Measurements from ENCODE around the gene MRPL34.

Gene MRPL34

DNA sequence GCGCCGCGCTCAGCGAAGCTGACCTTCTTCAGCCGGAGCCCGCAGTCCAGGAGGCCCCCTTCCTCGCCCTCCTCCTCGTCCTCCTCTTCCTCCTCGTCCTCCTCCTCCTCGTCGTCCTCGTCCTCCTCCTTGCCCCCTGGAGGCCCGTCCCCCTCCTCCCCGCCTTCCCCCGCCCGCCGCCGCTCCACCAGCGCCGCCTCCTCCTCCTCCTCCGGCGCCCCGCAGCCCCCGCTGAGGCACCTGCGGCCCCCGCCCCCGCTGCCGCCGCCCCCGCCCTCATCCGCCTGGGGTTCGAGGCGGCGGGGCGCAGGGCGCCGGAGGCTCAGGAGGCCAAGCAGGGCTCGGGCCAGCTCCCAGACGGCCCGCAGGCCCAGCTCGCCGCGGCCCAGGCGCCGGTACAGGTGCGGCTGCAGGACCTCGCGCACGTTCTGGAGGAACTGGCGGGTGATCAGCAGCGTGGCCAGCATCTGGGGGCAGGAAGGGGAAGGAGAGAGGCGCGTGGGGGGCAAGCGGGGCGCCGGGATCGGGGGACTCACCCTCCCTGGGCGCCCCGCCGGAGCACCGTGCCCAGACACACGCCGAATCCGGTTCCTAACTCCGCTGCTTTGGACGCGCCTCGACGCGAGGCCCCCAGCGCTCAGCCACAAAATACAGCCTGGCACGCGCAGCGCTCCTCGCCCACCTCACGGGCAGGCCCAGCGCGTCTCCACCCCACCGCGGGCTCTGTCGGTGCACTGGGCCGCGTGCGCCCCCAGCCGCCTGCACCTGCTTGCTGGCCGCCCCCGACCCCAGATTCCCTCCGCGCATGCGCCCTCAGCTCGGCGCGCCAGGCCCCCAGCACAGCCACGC, 23.1 kb downstream of the MRPL34 start:
- DNase-seq (ENCODE audit: low spot score), result no peak

DNA sequence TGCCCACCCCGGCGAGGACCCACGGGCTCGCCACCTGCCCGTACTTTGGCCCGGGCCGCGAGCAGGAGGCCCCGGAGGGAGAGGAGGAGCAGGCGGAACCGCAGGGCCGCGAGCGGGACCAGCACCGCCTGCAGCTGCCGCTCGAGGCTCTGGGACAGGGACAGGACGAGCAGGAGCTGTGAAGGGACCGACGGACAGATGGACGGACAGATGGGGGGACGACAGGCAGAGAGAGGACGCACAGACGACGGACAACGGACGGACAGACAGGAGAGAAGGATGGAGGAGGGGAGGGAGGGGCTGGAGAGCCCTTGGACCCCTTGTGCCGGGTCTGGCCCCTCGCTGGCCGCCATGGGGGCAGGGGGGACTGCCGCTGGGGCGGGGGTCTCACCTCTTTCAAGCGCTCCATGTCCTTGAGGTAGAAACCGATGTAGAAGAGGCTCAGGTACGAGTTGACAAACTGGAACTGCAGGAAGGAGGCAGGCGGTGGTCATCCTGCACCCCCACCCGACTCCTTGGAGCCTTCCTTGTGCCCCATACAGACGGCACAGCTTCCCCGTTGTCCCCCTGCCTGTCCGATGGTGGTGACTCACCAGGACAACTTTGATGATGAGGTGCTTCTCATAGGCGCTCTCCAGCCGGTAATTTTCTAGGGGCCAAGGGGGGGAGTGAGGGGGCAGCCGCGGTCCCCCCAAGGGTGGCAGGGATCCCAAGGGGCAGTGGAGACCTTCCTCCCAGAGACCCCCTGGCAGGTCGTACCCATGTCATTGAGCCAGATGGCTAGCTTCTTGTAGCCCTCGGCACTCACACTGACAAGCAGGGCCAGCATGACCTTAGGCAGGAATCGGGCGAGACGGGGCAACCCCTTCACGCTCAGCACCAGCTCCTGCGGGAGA, 23.9 kb downstream of the MRPL34 start:
- no peak for DNase-seq (ENCODE audit: low spot score)

DNA sequence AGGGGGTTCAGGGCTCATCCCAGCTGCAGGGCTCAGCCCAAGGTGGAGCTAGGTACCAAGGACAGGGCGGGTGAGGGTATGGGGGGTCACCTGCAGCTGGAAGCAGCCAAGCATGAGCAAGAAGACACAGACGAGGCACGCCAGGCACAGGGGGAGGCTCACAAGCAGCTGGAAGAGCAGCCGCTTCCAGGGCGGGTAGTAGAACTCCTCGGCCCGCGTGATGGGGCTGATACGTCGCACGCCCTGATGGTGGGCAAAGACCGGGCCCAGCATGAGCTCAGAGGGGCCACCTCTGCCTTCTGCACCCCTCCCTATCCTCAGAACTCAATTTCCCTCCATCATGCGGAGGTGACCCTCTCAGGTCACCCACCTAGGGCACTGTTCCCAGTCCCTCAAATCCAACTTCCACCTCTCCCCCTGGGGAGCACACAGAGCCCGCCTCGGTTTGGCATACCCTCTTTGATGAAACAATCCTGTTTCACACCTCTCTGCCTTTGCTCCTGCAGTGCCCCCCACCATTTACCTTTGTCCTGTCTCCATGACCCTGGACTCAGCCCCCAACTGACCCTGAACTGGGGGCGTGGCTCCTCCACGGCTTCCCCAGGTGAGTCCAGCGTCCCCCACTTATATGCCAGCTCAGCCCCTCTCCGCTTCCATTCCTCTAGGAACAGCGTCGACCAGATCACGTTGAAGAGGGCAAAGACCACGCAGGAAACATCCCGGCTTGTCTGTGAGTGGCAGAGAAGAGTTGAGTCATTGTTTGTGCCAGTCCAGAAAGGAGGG, 24.8 kb downstream of the MRPL34 start:
- no peak for DNase-seq (ENCODE audit: low spot score)

DNA sequence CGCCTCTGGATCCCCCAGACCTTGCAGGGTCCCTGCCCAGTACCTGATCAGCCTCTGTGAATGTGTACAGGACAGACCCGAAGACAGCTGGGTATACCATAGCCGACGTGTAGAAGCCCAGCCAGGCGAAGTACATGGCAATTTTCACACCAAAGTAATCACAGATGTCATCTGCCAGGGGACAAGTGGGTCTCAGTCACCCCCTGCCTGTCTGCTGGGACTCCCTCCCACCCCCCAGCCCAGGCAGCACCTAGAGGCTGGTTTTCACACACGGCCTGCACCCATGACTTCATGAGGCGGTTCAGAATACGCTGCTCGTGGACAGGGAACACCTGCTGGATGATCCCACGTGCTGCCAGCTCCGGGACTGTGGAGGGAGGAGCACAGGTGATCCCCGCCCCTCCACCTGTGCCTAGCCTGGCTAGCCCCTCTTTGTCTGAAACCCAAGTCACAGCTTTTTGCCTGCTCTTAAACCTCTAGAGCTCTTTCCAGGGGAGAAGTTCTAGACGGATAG, 25.4 kb downstream of the MRPL34 start:
- DNase-seq (ENCODE audit: low spot score), result peak; percentile 40

DNA sequence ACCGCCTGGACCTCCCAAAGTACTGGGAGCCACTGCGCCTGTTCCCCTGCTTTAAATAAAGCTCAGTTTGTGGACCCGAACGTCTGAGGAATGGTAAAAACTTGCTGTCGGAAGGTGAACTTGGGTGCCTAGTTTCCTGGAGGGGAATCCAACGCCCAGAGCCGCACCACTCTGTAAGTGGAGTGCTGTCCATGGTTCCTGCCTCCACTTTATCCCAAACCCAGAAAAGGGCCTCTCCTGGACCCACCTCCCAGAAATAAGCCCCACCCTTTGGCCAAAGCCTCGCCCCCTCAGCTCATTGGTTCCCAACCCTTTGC, 26.6 kb downstream of the MRPL34 start:
- no peak for DNase-seq (ENCODE audit: low spot score)

DNA sequence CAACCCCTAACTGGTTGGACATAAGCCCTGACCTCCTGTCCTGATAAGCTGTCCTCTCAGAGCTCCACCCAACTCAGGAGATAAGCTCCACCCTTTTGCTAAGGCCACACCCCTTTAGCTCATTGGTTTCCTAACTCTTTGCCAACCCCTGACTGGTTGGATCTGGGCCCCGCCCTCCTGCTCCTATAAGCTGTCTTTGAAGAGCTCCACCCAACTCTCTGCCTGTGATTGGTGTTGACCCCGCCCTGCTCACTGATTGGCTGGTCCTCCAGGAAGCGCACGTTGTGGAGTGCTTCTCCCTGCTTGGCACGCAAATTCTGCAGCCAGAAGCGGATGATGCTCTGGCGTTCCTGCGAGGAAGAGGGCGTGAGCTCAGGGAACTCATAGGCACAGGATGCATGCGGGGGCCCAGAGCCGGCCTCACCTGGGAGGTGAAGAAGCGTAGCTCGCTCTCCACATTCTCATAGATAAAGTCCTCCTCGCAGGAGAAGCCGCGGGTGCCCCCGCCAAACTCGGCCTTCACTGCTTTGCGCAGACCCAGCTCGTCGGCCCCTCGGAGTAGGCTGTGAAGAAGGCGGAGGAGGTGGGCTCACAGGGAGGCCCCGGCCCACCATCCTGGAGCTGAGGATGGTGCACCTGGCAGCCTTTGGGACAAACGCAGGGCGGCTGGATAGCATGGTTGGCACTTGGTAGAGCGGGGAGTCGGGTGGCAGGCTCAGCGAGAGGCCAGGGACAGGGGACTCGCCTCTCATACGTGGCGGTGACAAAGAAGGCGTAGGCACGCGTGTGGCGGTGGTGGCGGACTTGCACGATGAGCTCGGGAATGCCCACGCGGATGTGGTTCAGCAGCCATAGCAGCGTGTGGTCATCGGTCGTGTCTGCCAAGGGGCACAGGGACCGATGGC, 27.3 kb downstream of the MRPL34 start:
- DNase-seq (ENCODE audit: low spot score), result peak; percentile 89

DNA sequence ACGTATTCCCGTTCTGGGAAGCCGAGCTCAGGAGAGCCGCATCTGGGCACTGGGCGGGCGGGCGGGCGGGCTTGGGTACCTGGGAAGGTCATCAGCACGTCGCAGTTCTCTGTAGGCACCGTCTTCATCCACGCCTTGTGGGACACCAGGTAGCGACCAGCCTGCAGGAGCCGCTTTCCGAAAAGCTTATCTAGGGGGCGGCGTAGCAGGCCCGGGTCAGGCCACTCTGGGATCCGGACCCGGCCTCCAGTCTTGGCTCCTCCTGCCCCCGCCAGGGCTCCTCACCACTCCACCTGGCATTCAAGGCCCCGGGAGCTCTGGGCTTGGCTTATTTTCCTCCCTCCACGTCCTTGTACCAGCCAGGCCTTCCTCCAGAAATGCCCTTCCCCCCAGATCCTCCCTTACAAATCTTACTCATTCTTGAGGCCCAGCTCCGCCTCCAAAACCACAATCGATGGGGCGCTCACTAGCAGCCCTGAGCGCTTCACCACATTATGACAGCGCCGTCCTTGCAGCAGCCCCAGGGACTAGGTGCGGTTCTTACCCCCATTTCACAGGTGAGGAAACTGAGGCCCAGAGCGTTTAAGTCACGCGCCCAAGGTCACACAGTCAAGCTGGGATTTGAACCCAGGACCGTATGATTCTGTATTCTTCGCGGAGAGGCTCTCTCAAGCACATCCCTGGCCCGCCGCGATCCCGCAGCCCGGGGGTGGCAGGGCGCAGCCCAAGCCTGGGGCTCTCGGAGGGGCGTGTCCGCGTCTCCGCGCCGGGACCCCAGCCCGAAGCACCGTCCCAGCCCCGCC, 28.1 kb downstream of the MRPL34 start:
- DNase-seq (ENCODE audit: low spot score), result peak; percentile 55

DNA sequence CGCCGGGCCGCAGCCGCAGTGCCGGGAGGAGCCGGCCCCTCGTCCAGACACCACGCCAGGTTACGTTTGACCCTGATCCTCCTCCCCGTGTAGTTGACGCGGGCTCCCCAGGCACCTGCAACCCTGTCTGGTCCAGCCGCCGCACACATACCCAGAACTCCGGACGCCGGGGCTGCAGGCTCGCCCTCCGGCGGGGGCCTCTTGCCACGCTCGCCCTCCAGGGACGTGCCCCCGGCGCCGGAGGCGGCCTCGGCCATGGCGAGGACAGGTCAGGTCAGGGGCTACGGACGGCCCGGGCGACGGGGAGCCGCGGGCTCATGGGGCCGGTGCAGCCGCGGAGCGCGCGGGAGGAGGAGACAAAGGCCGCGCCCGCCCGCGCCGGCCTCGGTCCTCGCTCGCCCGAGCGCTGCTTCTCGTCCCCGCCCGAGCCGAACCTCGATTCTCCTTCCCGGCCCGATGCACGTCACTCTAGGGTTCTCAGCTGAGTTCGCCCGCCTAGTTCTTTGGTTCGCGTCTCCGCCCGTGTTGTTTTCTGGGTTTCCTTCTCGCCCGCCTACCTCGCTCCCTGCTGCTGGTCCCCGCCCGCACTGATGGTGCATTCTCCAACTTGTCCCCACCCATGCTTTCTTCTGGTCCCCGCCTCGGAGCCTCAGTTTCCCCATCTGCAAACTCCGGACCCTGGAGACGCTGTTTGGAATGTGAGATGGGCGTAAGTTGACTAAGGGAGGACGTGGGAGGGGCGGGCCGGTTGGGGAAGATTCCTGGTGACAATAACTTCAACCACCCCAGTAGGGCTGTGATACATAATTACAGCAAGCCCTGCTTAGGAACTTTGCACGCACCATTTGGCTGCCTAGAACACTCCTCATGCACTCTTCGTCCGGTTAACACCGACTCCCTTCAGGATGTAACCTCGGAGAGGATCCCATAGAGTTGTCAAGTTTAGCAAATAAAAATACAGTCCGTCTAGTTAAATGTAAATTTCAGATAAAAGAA, 29.0 kb downstream of the MRPL34 start, which contains the start of gene ANO8:
Gene ANO8 (minus strand): TSS at position 442 of the 996 bp plus-strand sequence. CDS start 185 bp downstream, at position 257.
- peak; percentile 97 for DNase-seq (ENCODE audit: low spot score)

DNA sequence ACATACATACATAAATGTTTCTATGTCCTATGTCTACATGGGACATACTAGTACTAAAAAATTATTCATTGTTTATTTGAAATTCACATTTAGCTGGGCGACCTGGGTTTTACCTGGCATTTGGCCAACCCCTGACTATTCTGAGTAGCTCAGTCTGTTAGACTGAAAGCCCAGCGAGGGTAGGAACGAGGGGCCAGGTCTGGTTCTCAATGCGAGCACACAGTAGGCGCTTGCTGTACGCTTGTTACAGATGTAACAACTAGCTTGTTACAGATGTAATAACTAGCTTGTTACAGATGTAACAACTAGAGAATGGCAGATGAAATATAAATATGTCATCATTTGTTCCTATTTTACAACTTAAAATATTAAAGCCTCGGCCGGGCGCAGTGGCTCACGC, 29.9 kb downstream of the MRPL34 start:
- DNase-seq (ENCODE audit: low spot score), result no peak

DNA sequence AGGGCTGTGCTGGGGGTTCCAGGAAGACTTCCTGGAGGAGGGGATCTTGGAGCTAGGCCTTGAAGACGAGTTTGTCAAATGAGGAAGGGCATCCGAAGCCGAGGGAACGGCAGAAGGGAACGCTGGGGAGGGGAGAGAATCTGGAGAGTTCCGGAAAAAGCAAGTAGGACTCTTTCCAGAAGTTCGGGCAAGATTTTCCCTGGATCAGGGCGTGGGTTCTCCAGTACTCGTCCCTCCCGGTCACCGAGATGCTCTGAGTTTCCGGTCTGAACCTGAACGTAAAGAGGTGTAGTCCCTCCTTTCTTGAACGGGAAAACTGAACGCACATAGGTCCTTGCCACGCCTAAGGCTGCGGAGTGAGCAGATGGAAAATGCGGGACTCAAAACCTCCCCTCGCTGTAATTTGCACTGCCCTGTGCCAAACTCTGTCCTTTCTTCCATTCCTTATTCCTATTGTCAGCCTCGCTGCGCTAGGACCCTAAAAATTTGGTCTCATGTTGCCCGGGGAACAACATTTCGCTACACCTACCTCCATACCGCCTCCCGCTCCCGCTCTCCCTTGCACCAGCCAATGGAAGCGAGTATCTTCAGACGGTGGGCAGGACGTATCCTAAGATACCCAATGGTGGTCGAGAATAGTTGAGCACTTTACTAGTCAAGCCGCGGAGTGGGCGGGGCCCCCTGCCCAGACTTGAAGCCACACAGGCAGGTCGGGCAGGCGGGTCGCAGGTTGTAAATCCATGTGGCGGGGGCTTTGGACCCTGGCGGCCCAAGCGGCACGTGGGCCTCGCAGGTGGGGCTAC, 31.4 kb downstream of the MRPL34 start, which contains the start of gene GTPBP3:
Gene GTPBP3 (plus strand): TSS at position 682 of the 803 bp plus-strand sequence. CDS start 59 bp downstream, at position 741.
- DNase-seq (ENCODE audit: low spot score), result peak; percentile 99

DNA sequence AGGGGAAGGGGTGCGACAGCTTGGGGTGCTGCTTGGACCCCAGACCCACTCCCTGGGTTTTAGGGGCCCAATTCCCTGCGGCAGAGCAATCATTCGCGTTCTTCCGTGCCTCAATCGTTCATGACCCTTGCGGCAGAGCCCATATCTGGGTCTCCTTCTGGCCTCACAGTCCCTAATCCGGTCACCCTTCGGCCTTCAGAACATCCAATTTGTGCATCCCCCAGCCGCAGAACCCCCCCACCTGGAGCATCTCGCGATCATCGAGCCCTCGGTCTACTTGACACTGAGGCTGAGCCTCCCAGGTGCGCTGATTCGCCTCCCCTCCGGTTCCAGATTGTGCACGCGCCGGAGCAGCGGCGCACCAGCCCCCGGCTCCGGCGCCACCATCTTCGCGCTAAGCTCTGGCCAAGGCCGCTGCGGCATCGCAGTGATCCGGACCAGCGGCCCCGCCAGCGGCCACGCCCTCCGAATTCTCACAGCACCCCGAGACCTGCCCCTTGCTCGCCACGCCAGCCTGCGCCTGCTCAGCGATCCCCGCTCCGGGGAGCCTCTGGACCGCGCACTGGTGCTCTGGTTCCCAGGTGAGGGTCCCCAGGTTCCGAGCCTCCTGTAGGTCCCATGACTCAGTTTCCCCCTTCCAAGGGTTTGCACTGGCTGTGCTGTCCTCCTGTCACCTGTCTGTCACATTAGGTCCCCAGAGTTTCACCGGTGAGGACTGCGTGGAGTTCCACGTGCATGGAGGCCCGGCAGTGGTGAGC, 32.2 kb downstream of the MRPL34 start:
- peak; percentile 44 for DNase-seq (ENCODE audit: low spot score)

DNA sequence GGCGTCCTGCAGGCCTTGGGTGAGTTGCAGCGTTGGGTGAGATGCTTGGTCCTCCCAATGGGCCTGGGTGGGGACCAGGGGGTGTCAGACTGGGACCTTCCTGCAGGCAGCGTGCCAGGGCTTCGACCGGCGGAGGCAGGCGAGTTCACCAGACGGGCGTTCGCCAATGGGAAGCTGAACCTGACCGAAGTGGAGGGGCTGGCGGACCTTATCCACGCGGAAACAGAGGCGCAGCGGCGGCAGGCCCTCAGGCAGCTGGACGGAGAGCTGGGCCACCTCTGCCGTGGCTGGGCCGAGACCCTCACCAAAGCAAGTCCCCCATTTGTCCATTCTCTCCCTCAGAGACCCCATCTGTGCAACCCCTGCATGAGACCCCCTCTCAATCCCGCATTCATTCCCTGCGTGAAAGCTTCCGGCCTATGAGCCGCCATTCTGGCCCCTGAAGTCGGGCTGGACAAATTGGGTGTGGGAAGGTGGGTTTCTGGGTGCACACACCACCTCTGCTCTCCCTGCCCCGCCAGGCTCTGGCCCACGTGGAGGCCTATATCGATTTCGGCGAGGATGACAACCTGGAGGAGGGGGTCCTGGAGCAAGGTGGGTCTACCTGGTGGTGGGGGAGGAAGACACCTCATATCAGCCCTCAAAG, 32.9 kb downstream of the MRPL34 start:
- no peak for DNase-seq (ENCODE audit: low spot score)

DNA sequence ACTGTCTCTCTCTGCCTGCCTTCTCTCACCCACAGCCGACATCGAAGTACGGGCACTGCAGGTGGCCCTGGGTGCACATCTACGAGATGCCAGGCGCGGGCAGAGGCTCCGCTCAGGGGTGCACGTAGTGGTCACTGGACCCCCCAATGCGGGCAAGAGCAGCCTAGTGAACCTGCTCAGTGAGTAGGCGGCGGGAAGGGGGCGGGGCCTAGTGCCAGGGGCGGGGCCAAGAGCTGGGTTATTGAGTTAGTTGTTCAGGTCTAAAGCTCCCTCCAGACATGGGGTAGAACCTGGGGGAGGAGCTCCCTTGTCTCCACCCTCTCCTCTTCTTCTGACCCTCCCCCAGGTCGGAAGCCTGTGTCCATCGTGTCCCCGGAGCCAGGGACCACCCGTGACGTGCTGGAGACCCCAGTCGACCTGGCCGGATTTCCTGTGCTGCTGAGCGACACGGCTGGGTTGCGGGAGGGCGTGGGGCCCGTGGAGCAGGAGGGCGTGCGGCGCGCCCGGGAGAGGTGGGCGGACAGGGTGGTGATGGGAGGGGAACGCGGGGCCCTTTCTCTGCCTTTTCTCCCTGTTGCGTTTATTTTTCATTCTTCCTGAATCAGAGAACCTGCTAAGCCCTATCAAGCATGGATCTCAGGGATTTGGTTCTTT, 33.5 kb downstream of the MRPL34 start:
- DNase-seq (ENCODE audit: low spot score), result no peak

DNA sequence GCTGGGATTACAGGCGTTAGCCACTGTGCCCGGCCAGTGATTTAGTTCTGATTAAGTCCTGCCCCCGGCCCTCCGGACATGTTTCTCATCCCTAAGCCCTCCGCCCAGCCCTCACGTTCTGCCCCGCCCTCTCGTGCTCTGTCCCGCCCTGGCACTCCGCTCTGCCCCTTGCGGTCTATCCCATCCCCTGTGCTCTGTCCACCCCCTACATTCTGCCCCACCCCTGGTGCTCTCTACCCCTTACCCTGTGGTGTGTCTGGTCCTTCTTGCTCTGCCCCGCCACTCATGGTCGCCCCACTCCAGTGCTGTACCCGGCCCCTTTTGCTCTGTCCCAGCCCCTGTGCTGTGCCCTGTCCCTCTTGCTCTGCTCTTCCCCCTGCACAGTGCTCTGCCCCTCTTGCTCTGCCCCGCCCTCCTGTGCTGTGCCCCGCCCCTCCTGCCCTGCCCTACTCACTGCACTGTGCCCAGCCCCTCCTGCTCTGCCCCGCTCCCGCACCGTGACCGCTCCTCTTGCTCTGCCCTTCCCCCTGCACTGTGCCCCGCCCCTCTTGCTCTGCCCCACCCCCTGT, 34.7 kb downstream of the MRPL34 start:
- peak; percentile 46 for DNase-seq (ENCODE audit: low spot score)

DNA sequence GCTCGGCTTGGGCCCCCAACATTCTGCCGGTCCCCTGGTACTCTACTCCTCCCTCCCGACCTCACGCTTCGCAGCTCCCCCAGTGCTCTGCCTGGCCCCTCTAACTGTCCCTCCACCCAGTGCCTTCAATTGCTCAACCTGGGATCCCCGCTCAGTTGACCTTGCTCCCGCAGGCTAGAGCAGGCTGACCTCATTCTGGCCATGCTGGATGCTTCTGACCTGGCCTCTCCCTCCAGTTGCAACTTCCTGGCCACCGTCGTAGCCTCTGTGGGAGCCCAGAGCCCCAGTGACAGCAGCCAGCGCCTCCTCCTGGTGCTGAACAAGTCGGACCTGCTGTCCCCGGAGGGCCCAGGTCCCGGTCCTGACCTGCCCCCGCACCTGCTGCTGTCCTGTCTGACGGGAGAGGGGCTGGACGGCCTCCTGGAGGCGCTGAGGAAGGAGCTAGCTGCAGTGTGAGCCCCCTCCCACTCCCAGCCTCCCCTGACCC, 35.2 kb downstream of the MRPL34 start:
- no peak for DNase-seq (ENCODE audit: low spot score)

DNA sequence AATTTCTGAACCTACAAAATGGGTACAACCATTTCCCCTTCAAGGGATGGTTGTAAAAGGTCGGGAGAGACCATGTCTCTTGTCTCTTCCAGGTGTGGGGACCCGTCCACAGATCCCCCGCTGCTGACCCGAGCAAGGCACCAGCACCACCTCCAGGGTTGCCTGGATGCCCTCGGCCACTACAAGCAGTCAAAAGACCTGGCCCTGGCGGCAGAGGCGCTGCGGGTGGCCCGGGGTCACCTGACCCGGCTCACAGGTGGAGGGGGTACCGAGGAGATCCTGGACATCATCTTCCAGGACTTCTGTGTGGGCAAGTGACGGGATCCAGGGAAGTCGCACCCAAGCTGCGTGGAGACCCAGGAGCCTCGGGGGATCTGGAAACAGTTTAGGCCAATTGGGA, 35.7 kb downstream of the MRPL34 start:
- DNase-seq (ENCODE audit: low spot score), result no peak

Data from SW480 (cell line).